ENCODE measurements around the gene CELF6. TPM values are rescaled to one million over a fixed set of nuclear protein-coding genes. Genes with fewer than 3 reads are reported as not detected.

CELF6 gene
- under 1 TPM; 0.19 TPM for total RNA-seq

DNA sequence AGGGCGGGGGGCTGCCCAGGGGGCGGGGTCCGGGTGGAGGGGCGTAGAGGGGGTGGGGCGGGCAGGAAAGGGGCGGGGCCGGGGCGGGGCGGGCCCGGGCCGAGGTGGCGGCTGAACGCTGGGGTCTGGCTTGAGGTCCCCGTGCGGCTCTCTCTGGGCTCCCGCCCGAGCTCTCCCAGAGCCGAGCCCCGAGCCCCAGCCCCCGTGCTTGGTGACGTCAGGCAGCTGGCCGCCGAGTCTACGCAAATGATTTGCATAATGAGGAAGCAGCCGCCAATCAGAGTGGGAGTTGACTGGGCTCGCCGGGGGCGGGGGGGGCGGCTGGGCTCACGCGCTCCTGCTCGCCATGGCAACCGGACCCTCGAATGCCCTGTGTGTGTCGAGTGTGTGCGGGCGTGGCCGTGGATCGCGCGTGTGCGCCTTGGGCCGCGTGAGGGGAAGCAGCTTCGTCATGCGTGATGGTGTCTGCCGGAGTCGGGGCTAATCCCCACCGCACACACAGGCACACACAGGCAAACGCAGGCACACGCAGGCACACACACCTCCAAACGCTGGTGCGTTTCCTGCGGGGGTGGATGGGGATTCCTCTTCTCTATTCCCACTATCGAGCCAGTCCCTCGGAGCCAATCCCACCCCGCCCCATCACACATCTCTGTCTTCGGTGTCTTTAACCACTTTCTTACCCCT lies at the start of gene CELF6:
TSS of gene CELF6 (minus strand) at position 173 of the 687 bp plus-strand sequence. CDS start 283 bp downstream, outside the sequence.
- peaks cover 22% of the 10 kb centered on the region for H3K4me1 Mint-ChIP-seq (ENCODE audit: low read depth)
- POLR2A ChIA-PET: no interaction called here
- no peak within 1 kb of the TSS for H3K27ac Mint-ChIP-seq
- peak; percentile 79 for DNase-seq
- H3K36me3 Mint-ChIP-seq: peaks cover 3% of the 10 kb centered on the region
- H3K4me3 Mint-ChIP-seq: peak within 1 kb of the TSS; percentile 78
- intact Hi-C loops (cut with micrococcal nuclease): loop anchor here (5.0 kb wide), 1 partner anchor 57 kb away; the partner anchor contains the start of gene HEXA
- CTCF ChIA-PET: interaction anchor here (1.6 kb wide), 1 partner anchor 7 kb away, joined by 6 read pairs; no protein-coding TSS in a partner anchor
- no peaks in the 10 kb centered on the region for H3K27me3 Mint-ChIP-seq
- H3K9me3 Mint-ChIP-seq: peaks cover 16% of the 10 kb centered on the region

DNA sequence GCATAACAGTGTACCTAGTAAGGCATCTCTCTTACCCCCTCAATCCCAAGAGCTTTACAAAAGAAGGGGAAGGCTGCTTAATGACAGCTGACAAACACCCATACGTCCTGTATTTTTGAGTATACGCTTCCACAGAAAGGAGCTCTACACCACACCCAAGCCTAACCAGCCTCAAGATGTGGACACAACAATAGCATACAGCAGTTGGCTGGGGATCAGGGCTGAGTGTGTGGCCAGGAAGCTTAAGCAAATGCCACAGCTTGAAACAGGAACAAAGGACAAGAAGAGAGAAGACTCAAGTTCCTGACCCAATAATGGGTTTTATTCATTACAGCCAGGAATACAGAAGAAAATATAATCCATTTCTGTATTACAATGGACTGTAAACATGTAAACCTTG lies 48.9 kb upstream of the CELF6 start:
- Mint-ChIP-seq H3K4me1 (ENCODE audit: low read depth) (peaks cover 39% of the 10 kb centered on the region), H3K4me3 (no peak overlapping the region), H3K9me3 (no peaks in the 10 kb centered on the region), H3K27me3 (no peaks in the 10 kb centered on the region), H3K36me3 (peaks cover 10% of the 10 kb centered on the region), H3K27ac (no peak overlapping the region)
- intact Hi-C loops (cut with micrococcal nuclease): no loop called here
- ChIA-PET POLR2A (no interaction called here), CTCF (interaction anchor here (0.6 kb wide), 1 partner anchor 96 kb away, joined by 8 read pairs; no protein-coding TSS in a partner anchor)
- no peak for DNase-seq

DNA sequence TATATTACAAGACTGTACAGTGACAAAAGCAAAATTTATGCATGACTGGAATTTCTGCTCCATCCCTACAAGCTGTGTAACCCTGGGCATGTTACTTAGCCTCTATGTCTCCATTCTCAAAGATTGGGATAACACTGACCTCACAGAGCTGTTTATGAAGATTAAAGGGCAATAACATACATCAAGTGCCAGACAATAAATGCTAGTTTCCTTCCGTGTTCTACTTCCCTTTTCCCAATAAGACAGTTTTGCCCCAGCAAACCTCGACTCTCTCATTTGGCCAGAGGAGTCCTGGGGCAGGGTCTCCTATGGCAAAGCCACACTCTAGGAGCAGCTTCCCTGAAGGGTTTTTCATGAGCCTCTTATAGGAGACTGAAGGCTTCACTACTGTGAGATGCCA lies 48.4 kb upstream of the CELF6 start:
- Mint-ChIP-seq H3K4me3 (no peak overlapping the region), H3K9me3 (no peaks in the 10 kb centered on the region), H3K27ac (no peak overlapping the region), H3K27me3 (no peaks in the 10 kb centered on the region), H3K4me1 (ENCODE audit: low read depth) (peaks cover 37% of the 10 kb centered on the region), H3K36me3 (peaks cover 11% of the 10 kb centered on the region)
- DNase-seq: no peak
- POLR2A ChIA-PET: interaction anchor here (1.2 kb wide), 1 partner anchor 7 kb away, joined by 3 read pairs; the partner anchor contains the start of gene HEXA
- CTCF ChIA-PET: no interaction called here
- intact Hi-C loops (cut with micrococcal nuclease): no loop called here

DNA sequence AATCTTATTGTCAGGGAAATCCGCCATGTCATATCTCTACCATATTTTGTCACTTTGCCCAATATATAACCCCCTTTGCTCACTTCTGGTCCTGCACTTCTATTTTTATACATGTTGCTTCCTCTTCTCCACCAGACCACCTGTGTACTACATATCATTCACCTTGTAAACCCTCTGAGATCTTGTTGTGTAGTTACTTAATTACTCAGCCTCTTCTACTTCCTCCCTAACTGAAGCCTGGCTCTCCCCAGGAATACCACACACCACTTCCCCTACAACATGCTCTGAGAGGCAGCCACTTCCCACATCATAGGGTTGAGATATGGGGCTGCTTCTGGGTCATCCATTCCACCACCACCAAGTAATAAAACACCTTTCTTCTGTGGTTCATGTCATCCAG lies 45.9 kb upstream of the CELF6 start:
- CTCF ChIA-PET: interaction anchor here (0.9 kb wide), 1 partner anchor 53 kb away, joined by 3 read pairs; no protein-coding TSS in a partner anchor
- Mint-ChIP-seq H3K27ac (no peak overlapping the region), H3K4me1 (ENCODE audit: low read depth) (peaks cover 27% of the 10 kb centered on the region), H3K36me3 (peaks cover 11% of the 10 kb centered on the region), H3K9me3 (no peaks in the 10 kb centered on the region), H3K27me3 (no peaks in the 10 kb centered on the region), H3K4me3 (no peak overlapping the region)
- POLR2A ChIA-PET: interaction anchor here (1.2 kb wide), 1 partner anchor 10 kb away, joined by 3 read pairs; the partner anchor contains the start of gene HEXA
- DNase-seq: peak; percentile 23
- intact Hi-C loops (cut with micrococcal nuclease): no loop called here

DNA sequence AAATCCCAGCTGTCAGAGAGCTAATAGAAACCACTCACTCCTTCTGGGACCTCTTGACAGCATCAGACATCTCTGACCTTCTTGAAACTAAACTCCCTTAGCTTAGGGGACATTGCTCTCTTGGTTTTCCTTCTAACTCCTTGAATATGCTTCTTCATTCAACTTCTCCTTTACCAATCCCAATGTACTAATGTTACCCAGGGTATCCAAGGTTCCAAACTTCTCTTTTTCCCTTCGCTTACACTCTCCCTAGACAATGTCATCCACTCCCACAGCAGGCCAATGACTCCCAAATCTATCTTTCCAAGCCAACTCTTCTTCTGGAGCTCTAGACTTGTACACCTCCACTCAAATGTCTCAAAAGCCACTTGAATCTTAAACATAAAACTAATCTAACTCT lies 41.2 kb upstream of the CELF6 start:
- ChIA-PET POLR2A (no interaction called here), CTCF (no interaction called here)
- Mint-ChIP-seq H3K4me3 (no peak overlapping the region), H3K27ac (no peak overlapping the region), H3K27me3 (no peaks in the 10 kb centered on the region), H3K36me3 (peaks cover 1% of the 10 kb centered on the region), H3K9me3 (no peaks in the 10 kb centered on the region), H3K4me1 (ENCODE audit: low read depth) (peaks cover 17% of the 10 kb centered on the region)
- intact Hi-C loops (cut with micrococcal nuclease): no loop called here
- no peak for DNase-seq

DNA sequence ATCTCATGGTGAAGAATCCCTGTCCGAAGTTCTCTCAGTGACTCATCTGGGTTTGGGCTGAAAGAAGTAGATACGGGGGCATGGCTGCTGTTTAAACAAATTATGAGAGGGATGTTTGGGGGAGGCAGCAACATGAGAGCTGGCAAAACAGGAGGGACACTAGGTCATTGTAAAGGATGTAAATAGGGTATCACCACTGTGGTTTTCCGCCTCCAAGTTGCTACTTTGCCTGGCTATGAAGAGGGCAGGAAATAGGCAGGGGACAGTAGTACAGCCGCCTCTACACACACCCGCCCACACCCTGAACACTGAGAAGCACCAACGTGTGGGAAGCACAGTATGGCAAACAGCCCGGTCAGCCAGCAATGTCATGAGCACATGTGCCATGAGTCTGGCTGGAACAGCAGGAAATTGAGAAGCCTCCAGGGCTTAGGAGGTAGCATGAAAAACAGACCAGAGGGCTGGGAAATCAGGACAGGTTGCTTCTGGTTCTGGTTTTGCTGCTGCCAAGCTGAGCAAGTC lies 38.8 kb upstream of the CELF6 start:
- POLR2A ChIA-PET: no interaction called here
- intact Hi-C loops (cut with micrococcal nuclease): no loop called here
- Mint-ChIP-seq H3K27ac (no peak overlapping the region), H3K4me3 (no peak overlapping the region), H3K36me3 (peaks cover 3% of the 10 kb centered on the region), H3K9me3 (no peaks in the 10 kb centered on the region), H3K27me3 (no peaks in the 10 kb centered on the region), H3K4me1 (ENCODE audit: low read depth) (peaks cover 10% of the 10 kb centered on the region)
- peak; percentile 30 for DNase-seq
- CTCF ChIA-PET: no interaction called here

DNA sequence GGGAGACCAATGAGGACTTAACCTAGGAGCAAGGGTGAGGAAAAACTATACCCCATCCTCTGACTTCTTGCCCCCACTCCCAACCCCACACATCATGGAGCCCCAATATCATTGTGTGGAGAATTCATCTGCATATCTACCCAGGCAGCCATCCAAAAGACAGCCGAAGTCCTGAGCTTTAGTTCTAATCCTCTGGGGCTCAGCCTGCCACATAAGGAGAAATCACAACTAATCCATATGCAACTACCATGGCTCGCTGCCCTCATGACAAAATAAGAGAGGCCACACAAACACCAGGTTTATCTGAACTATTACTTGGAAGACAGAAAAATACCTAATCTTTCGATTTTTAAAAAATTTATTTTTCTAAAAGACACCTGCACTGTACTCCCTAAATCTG lies 38.2 kb upstream of the CELF6 start:
- Mint-ChIP-seq H3K36me3 (peaks cover 7% of the 10 kb centered on the region), H3K27ac (no peak overlapping the region), H3K4me1 (ENCODE audit: low read depth) (peaks cover 10% of the 10 kb centered on the region), H3K9me3 (no peaks in the 10 kb centered on the region), H3K27me3 (no peaks in the 10 kb centered on the region), H3K4me3 (no peak overlapping the region)
- no peak for DNase-seq
- ChIA-PET POLR2A (no interaction called here), CTCF (no interaction called here)
- intact Hi-C loops (cut with micrococcal nuclease): no loop called here

DNA sequence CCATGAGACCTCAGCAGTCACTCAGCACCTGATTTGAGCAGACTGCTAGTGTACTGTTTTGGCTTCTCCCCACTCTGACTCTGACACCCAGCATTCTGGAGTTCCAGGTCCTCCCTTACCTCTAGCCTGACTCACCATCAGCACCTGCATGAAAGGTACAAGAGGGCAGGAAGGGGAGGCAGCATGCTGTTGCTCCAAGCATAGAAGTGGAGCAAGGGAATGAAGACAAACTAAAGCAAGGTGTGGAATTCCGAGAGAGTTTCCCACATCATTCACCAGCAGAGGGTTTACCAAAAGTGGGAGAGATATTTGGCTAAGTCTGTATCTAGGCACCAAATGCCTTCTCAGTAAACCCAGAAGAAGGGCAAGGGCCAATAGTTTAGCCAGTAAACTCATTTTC lies 34.5 kb upstream of the CELF6 start:
- ChIA-PET CTCF (interaction anchor here (1.6 kb wide), 1 partner anchor 245 kb away, joined by 3 read pairs; no protein-coding TSS in a partner anchor), POLR2A (no interaction called here)
- Mint-ChIP-seq H3K4me3 (no peak overlapping the region), H3K27ac (no peak overlapping the region), H3K9me3 (no peaks in the 10 kb centered on the region), H3K27me3 (no peaks in the 10 kb centered on the region), H3K36me3 (peaks cover 16% of the 10 kb centered on the region), H3K4me1 (ENCODE audit: low read depth) (peaks cover 10% of the 10 kb centered on the region)
- intact Hi-C loops (cut with micrococcal nuclease): no loop called here
- no peak for DNase-seq

DNA sequence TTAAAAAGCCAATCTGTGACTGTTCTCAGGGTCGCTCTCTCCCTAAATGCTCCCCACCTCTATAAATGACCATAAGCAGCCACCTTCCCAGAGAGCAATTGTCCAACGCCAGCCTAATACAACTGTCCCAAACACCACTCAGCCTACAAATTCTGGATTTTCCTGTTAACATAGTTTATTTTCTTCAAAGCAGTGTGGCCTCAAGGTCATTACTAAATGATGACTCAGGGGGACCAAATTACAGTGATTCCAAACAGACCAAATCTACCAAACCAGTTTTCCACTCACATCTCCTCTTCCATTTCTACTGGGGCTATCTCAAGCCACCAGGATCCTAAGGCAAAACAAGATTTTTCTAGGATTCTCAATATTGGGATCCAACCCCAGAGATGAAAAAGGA lies 33.3 kb upstream of the CELF6 start:
- Mint-ChIP-seq H3K27me3 (no peaks in the 10 kb centered on the region), H3K9me3 (no peaks in the 10 kb centered on the region), H3K27ac (no peak overlapping the region), H3K4me3 (no peak overlapping the region), H3K36me3 (peaks cover 20% of the 10 kb centered on the region), H3K4me1 (ENCODE audit: low read depth) (no peaks in the 10 kb centered on the region)
- no peak for DNase-seq
- ChIA-PET POLR2A (no interaction called here), CTCF (no interaction called here)
- intact Hi-C loops (cut with micrococcal nuclease): no loop called here

DNA sequence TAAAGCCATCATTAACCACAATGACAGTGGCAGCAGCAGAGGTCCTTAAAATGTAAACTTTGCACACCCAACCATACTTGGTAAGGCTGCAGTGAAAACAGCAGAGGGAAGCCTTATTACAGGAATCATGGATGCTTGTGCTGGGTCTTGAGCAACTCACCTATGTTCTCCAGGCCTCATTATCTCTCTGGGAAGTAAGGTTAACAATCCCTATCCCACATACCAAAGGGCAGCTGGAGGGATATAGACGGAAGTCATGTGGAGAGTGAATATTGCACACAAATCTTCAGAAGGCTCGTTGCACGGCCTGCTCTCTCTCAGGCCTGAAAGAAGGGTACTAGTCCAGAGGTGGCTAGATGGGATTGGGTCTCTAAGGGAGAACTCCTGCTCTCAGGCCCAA lies 25.8 kb upstream of the CELF6 start:
- H3K4me3 Mint-ChIP-seq: no peak overlapping the region
- CTCF ChIA-PET: no interaction called here
- peaks cover 16% of the 10 kb centered on the region for H3K36me3 Mint-ChIP-seq
- H3K27me3 Mint-ChIP-seq: no peaks in the 10 kb centered on the region
- no peaks in the 10 kb centered on the region for H3K9me3 Mint-ChIP-seq
- POLR2A ChIA-PET: no interaction called here
- no peak for DNase-seq
- intact Hi-C loops (cut with micrococcal nuclease): no loop called here
- no peak overlapping the region for H3K27ac Mint-ChIP-seq
- H3K4me1 Mint-ChIP-seq (ENCODE audit: low read depth): no peaks in the 10 kb centered on the region

DNA sequence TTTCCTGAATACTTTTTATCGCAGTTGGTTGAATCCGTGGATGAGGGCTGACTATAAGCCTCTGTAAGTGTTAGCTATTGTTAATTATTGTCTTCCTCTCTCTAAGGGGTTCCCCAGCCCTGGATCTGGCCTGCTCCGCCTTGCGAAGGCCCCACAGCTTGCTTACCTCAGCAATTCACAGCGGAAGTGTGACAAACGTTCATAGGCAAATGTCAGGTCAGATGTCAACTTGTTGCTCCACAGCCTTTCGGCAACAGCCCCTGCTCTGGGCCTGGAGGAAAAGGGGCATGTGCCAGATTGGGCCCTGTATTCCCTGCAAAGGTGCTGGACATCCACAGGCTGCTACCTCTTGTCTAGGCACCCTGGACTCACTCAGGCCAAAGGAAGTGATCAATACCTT lies 25.3 kb upstream of the CELF6 start:
- Mint-ChIP-seq H3K36me3 (peaks cover 13% of the 10 kb centered on the region), H3K9me3 (no peaks in the 10 kb centered on the region), H3K27ac (no peak overlapping the region), H3K4me1 (ENCODE audit: low read depth) (no peaks in the 10 kb centered on the region), H3K27me3 (no peaks in the 10 kb centered on the region), H3K4me3 (no peak overlapping the region)
- DNase-seq: no peak
- intact Hi-C loops (cut with micrococcal nuclease): no loop called here
- ChIA-PET POLR2A (no interaction called here), CTCF (no interaction called here)

- Mint-ChIP-seq H3K27me3 (no peaks in the 10 kb centered on the region), H3K27ac (no peak overlapping the region), H3K4me3 (no peak overlapping the region), H3K4me1 (ENCODE audit: low read depth) (no peaks in the 10 kb centered on the region), H3K9me3 (no peaks in the 10 kb centered on the region), H3K36me3 (peaks cover 13% of the 10 kb centered on the region)
- DNase-seq: no peak
- ChIA-PET CTCF (interaction anchor here (0.9 kb wide), 1 partner anchor 255 kb away, joined by 3 read pairs; no protein-coding TSS in a partner anchor), POLR2A (no interaction called here)
- intact Hi-C loops (cut with micrococcal nuclease): no loop called here
These were observed 24.6 kb upstream of the CELF6 start for GRCh38 chr15:72344602-72345001.

GRCh38 chr15:72342385-72342784 lies 22.4 kb upstream of the CELF6 start:
- Mint-ChIP-seq H3K27me3 (no peaks in the 10 kb centered on the region), H3K27ac (no peak overlapping the region), H3K9me3 (no peaks in the 10 kb centered on the region), H3K4me1 (ENCODE audit: low read depth) (no peaks in the 10 kb centered on the region), H3K36me3 (peaks cover 10% of the 10 kb centered on the region), H3K4me3 (no peak overlapping the region)
- POLR2A ChIA-PET: no interaction called here
- CTCF ChIA-PET: interaction anchor here (1.4 kb wide), 1 partner anchor 328 kb away, joined by 3 read pairs; no protein-coding TSS in a partner anchor
- DNase-seq: peak; percentile 50
- intact Hi-C loops (cut with micrococcal nuclease): no loop called here

All from activated CD4-positive, alpha-beta memory T cell treated with anti-CD3 and anti-CD28 coated beads for 36 hours (primary cell).